NCI-H146 treated with DMSO at 0.1 percent for 48 hours (cell line): ENCODE data around the gene UGT1A4.
"Not testable (repeated sequence)": the region's sequence is repeated elsewhere in the genome, so short reads cannot be mapped to it uniquely, and the experiment has no call there.

Experiments
- DNase-seq: peaks from one replicate; lab custom pipeline; 2025; ENCODE audit not compliant: unreplicated experiment; lab: John Stamatoyannopoulos, UW

The UGT1A4 gene

DNA sequence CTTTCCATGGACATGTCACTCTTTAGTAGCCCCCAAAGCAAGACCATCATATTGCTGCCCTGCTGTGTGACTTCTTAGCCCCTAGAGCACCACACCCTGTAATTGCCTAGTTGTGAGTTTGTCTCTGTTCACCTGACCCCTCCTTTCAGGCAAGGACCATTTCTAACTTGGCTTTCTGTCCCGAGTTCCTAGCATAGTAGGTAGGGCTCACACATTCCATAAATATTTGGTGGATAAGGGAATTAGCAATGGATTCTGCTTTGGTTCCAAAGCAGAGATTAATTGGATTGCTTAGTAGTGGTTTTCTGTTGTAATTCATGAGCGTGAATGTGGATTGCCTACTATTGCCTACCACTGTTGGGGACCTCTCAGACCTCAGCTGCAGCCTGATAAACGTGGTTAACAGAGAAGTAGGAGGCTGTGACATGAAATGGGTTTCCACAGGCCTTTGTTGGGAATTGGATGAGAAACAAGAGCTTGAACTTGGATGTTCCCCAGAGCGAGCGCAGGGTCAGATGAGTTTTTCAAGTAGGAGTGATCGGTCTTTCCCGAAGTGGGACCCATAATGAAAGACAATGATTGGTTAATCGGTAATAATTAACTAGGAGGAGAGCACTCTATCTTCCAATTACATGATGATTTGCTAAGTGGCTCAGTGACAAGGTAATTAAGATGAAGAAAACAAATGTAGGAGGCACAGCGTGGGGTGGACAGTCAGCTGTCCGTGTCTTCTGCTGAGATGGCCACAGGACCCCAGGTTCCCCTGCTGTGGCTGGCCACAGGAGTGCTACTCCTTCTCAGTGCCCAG, 28.1 kb downstream of the UGT1A4 start:
- DNase-seq, result no peak

DNA sequence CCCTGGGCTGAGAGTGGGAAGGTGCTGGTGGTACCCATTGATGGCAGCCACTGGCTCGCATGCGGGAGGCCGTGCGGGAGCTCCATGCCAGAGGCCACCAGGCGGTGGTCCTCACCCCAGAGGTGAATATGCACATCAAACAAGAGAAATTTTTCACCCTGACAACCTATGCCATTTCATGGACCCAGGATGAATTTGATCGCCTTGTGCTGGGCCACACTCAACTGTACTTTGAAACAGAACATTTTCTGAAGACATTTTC, 28.7 kb downstream of the UGT1A4 start:
- no peak for DNase-seq

DNA sequence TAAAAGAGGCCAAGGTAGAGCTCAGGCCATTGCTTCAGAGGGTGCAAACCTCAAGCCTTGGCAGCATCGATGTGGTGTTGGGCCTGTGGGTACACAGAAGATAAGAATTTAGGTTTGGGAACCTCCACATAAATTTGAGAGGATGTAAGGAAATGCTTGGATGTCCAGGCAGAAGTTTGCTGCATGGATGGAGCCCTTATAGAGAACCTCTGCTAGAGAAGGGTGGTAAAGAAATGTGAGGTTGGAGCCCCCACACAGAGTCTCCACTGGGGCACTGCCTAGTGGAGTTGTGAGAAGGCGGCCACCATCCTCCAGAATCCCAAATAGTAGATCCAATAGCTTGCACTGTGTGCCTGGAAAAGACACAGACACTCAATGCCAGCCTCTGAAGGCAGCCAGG, 32.2 kb downstream of the UGT1A4 start:
- not testable (repeated sequence) for DNase-seq

DNA sequence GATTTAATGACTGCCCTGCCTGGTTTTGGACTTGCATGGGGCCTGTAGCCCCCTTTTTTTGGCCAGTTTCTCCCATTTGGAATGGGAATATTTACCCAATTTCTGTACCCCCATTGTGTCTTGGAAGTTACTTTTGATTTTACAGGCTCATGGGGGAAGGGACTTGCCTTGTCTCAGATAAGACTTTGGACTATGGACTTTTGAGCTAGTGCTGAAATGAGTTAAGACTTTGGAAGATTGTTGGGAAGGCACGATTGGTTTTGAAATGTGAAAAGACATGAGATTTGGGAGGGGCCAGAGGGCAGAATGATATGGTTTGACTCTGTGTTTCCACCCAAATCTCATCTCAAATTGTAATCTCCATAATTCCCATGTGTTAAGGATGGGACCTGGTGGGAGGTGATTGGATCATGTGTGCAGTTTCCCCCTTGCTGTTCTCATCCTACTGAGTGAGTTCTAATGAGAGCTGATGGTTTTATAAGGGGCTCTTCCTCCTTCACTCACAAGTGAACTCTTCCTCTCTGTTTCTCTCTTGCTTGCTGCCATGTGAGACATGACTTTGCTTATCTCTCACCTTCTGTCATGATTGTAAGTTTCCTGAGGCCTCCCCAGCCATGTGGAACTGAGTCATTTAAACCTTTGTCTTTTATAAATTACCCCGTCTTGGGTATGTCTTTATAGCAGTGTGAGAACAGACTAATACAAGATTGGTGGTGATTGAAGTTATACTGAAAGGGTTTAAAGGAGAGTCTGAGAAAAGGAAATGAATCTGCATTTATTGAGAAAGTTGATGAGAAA, 32.9 kb downstream of the UGT1A4 start:
- not testable (repeated sequence) for DNase-seq

DNA sequence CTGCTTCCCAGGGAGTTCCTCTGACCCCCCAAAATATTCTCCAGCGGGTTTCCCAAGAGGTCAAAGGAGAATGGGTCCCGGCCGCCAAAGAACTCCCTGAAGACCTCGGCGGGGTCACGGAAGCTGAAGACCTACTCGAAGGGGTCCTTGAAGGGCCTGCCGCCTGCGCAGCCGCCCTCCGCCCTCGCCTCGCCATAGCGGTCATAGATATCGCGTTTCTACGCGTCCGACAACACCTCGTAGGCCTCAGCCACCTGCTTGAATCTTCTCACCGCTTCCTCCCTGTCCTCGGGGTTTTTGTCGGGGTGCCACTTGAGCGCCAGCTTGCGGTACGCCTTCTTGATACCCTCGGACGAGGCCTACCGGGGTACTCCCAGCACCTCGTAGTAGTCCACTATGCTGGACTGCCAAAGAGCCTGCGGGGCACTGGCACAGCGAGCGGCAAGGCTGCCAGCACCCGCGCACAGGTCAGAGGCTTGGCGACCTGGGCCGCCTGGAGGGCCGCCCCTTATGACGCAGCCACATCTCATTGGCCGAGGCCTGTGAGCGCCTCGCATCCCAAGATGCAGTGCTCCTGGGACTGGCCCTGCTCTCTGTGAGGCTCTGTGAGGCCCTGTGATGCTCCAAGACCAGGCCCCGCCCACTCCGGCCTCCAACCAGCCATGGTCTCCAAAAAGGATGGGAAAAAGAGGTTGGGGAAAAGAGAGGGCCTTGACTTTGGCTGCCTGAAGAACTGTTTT, 36.5 kb downstream of the UGT1A4 start:
- DNase-seq, result no peak

DNA sequence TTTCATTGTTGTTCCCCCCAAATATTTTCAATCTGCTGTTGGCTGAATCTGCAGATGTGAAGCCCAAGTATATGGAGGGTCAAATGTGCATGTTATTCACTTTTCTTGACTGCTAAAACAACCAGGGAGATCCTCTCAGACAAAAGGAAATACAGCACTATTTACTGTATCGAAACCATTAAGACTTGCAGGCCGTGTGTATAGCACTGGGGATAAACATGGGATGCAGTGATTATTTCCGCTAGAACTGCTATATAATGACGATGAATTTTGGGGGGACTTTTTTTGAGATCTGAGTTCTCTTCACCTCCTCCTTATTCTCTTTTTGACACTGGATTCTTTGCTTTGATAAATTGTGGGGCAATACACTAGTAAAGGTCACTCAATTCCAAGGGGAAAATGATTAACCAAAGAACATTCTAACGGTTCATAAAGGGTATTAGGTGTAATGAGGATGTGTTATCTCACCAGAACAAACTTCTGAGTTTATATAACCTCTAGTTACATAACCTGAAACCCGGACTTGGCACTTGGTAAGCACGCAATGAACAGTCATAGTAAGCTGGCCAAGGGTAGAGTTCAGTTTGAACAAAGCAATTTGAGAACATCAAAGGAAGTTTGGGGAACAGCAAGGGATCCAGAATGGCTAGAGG, 38.0 kb downstream of the UGT1A4 start:
- no peak for DNase-seq

DNA sequence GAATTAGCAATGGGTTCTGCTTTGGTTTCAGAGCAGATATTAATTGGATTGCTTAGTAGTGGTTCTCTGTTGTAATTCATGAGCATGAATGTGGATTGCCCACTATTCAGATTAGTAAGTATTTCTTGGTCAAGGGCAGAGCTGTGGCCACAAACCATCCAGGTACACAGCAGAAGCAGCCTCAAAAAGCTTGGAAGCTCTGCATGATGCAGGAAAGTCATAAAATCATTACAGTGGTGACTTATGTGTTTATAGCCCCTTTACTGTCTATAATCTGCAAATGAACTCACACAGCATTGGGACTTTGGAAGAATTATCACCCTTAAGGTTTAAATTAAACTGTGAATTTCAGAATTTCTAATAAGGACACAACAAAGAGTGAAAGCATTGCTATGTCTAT, 39.6 kb downstream of the UGT1A4 start:
- no peak for DNase-seq

DNA sequence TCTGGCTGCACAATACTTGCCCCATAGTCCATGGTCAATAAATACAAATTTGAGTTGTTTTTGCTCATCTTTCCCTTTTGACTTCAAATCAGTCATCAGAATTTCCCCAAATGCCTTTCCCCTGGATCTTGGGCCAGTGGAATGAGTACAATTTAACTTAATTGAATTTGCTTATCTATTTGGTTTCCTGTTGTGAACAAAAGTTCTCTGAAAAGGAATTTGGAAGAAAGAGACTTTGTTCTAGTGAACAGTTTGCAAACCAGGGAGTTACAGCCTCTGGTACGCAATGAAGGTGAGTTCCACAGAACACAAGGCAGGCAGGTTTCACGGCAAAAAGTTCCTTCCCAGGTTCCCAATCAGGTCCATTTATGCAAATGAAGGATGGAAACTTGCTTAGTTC, 40.3 kb downstream of the UGT1A4 start:
- DNase-seq, result no peak

DNA sequence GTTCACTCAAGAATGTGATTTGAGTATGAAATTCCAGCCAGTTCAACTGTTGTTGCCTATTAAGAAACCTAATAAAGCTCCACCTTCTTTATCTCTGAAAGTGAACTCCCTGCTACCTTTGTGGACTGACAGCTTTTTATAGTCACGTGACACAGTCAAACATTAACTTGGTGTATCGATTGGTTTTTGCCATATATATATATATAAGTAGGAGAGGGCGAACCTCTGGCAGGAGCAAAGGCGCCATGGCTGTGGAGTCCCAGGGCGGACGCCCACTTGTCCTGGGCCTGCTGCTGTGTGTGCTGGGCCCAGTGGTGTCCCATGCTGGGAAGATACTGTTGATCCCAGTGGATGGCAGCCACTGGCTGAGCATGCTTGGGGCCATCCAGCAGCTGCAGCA, 41.5 kb downstream of the UGT1A4 start, which contains the start of gene UGT1A1:
Gene UGT1A1, plus strand, starts transcription at position 228 of the 400 bp plus-strand sequence. Its CDS starts 18 bp downstream, at position 246.
- no peak for DNase-seq

DNA sequence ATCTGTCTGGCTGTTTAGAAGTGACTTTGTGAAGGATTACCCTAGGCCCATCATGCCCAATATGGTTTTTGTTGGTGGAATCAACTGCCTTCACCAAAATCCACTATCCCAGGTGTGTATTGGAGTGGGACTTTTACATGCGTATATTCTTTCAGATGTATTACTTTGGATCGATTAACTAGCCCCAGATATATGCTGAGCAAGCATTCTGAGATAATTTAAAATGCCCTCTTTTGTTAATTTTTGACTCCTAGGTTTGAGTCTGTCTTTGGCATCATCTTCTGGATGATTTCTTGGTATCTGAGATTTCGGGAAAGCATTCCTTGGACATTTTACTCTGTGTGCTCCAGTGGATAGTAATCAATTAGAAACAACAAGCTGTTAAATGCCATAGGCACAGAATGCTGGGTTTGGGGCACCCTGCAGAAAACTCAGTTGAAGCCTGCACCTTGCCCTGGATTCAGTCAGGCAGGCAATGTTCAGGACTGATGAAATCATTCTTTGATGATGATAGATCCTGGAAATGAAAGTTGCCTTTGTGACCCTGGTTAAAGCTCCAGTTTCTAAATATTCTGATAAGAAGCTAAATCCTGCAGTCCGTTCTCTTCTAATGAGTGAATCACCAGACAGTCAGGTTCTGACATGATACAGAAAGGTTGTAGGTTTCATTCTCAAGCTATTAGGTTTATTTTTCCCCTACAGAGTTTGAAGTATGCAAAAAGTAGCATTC, 42.7 kb downstream of the UGT1A4 start:
- no peak for DNase-seq

DNA sequence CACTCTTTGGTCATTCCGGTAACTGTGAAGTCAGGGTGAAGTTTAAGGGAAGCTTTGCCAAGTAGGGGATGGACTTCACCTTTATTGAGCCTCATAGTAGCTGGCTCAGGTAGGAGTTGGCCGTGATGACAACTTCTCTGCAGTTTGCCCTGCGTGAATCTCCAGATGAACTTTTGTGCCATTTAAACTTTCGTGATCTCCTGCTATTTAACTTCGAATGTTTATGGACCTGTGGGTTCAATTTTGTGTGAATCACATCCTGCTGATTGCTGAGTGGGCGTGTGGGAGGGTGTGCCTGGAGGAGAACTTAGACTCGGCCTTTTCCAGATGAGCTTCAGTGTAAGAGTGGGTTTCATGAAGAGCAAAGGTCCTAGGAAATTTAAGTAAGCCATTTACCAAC, 45.7 kb downstream of the UGT1A4 start:
- no peak for DNase-seq

DNA sequence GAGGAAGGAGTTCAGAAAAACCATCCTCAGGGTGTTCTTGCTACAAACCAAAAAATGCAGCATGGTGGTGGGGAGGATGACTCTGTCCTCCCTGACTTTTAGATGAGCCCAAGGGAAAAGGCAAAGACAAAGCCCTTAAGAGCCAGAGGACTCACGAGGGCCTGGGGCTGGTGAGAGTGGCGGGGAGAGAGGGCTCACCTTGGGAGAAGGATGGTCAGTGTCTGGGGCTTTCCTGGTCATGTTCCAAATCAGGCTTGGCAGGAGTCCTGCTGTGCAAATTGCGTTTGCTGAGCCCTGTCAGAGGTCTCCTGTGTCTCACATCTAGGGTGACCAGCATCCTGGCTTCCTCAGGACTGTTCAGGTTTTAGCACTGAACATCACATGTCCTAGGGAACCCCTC, 46.2 kb downstream of the UGT1A4 start:
- DNase-seq, result no peak

DNA sequence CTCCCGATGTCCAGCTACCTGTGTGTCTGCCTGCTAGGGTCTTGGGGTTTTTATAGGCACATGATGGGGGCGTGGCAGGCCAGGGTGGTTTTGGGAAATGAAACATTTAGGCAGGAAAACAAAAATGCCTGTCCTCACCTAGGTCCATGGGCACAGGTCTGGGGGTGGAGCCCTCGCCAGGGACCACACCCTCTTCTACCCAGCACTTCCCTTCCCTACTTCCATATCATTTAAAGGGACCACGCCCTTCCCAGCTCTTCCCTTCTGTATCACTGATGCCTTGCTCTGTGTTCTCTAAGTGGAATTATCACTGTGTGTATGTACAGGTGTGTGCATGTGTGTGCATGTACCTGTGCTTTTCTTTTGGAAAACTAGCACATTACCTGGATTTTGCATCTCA, 47.9 kb downstream of the UGT1A4 start:
- DNase-seq, result no peak

DNA sequence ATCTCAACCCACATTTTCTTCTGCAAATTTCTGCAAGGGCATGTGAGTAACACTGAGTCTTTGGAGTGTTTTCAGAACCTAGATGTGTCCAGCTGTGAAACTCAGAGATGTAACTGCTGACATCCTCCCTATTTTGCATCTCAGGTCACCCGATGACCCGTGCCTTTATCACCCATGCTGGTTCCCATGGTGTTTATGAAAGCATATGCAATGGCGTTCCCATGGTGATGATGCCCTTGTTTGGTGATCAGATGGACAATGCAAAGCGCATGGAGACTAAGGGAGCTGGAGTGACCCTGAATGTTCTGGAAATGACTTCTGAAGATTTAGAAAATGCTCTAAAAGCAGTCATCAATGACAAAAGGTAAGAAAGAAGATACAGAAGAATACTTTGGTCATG, 49.5 kb downstream of the UGT1A4 start:
- DNase-seq, result no peak

DNA sequence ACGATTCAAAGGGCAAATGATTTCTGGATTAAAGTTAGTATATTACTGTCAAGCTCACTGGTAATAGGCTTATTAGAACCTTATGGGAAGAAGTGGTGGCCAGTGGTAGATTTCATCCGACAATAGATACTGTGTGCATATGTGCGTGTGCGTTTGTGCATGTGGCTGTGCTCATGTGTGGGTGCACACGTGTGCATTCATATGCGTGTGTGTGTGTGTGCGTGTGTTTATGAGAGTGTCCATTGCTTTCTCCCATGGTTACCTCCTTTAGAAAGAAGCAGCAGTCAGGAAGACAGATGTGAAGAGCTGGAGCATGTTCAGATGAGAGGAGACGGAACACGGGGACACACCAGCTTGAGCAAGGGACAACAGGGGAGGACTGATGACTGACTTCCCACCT, 50.7 kb downstream of the UGT1A4 start:
- DNase-seq, result no peak

DNA sequence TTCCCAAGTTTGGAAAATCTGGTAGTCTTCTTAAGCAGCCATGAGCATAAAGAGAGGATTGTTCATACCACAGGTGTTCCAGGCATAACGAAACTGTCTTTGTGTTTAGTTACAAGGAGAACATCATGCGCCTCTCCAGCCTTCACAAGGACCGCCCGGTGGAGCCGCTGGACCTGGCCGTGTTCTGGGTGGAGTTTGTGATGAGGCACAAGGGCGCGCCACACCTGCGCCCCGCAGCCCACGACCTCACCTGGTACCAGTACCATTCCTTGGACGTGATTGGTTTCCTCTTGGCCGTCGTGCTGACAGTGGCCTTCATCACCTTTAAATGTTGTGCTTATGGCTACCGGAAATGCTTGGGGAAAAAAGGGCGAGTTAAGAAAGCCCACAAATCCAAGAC, 53.6 kb downstream of the UGT1A4 start:
- DNase-seq, result no peak

DNA sequence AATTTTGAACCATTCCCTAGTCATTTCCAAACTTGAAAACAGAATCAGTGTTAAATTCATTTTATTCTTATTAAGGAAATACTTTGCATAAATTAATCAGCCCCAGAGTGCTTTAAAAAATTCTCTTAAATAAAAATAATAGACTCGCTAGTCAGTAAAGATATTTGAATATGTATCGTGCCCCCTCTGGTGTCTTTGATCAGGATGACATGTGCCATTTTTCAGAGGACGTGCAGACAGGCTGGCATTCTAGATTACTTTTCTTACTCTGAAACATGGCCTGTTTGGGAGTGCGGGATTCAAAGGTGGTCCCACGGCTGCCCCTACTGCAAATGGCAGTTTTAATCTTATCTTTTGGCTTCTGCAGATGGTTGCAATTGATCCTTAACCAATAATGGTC, 54.0 kb downstream of the UGT1A4 start:
- no peak for DNase-seq

DNA sequence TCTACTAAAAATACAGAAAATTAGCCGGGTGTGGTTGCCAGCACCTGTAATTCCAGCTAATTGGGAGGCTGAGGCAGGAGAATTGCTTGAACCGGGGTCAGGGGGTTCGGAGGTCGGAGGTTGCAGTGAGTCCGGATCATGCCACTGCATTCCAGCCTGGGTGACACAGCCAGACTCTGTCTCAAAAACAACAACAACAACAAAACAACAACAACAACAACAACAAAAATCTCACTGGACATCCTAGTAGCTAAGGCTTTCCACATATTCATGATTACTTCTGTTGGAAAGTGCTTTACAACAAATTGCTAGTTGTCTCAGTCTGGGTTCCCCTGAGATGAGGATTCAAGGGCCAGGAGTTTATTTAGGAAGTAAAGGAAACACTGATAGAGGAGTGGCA, 55.3 kb downstream of the UGT1A4 start:
- no peak for DNase-seq

DNA sequence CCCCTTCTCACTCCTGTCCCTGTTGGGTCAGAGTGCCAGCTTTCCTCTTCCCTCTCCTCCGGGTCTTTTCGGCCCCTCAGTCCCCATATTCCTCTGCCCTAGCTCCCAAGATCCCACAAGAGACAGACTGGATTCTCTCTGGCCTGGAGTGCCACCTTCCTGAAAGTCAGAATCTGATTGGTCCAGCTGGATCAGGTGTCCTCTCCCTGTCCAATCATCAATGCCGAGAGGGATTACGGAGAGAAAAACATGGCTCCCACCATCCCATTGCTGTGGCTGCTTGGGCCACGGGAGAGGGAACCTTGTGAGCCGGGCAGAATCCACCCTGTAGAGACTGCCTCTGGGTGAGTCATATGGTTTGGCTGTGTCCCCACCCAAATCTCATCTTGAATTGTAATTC, 56.9 kb downstream of the UGT1A4 start:
- DNase-seq, result no peak

DNA sequence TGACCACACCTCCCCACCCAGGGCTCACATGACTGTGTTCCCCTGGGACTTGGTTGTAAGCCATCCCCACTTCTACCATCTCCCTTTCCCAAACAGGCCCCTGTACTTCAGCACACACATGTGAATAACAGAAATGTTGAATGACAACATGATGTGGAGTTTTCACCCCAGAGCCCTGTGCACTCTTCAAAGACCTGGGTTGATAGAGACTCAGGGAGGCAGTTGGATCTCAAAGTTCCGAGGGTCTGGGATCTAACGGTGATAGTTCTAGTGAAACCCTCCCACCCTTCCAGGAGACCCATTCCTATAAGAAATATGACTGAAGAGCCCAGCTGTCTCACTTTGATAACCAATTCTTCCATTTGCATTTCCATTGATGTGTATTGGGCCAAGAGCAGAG, 59.5 kb downstream of the UGT1A4 start, which contains the start of gene MROH2A:
Gene MROH2A, plus strand, starts transcription at position 301 of the 400 bp plus-strand sequence. CDS start 1,029 bp downstream, outside the sequence.
- DNase-seq, result no peak

DNA sequence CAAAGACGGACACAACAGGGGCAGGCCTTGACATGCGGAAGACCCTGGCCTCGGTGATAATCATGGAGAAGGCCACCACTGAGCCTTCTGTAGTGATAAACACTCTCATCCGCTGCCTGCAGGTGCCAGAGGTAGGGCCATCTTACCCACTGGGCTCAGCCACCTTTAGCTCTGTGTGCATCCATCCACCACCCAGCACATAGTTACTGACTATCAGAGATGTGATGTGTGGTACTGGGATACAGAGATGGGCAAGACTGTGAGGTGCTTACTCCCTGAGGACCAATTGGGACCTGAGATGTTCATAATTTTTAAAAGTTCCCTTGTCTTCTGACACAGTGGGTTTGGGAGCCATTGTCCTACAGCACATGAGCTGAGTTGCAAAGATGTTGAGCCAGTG, 61.2 kb downstream of the UGT1A4 start:
- DNase-seq, result no peak
